BE2C (cell line): ENCODE measurements around the gene YBX3.
A peak's percentile ranks its signal among the peaks of the same experiment; 100 is the strongest.
"Not testable (repeated sequence)": the region's sequence is repeated elsewhere in the genome, so short reads cannot be mapped to it uniquely, and the experiment has no call there.

Experiments
- DNase-seq: peaks from one replicate; pipeline ENCODE4 v3.0.0-alpha.2; 2020
- H3K27me3 ChIP-seq: fragments of 250-450 bp; sonication (Bioruptor Pico); 2 replicates; pipeline ENCODE4 v1.5.1; 2020; ENCODE audit warnings: mild to moderate bottlenecking
- H3K36me3 ChIP-seq: fragments of 250-450 bp; sonication (Bioruptor Pico); 2 replicates; pipeline ENCODE4 v1.5.1; 2020; ENCODE audit warnings: mild to moderate bottlenecking
- H3K4me1 ChIP-seq: fragments of 250-450 bp; sonication (Bioruptor Pico); 2 replicates; pipeline ENCODE4 v1.5.1; 2020
- H3K4me3 ChIP-seq: 2 replicates; pipeline ENCODE4 v1.5.1; 2011; ENCODE audit warnings: low read depth, low read length
- H3K9me3 ChIP-seq: fragments of 250-450 bp; sonication (Bioruptor Pico); 2 replicates; pipeline ENCODE4 v1.5.1; 2020
- TF ChIP-seq, protein P1 (sequence below): IDR thresholded peaks from 2 replicates; pipeline ENCODE4 v1.5.1; 2012; ENCODE audit warnings: mild to moderate bottlenecking, low read depth, low read length

YBX3 gene

DNA sequence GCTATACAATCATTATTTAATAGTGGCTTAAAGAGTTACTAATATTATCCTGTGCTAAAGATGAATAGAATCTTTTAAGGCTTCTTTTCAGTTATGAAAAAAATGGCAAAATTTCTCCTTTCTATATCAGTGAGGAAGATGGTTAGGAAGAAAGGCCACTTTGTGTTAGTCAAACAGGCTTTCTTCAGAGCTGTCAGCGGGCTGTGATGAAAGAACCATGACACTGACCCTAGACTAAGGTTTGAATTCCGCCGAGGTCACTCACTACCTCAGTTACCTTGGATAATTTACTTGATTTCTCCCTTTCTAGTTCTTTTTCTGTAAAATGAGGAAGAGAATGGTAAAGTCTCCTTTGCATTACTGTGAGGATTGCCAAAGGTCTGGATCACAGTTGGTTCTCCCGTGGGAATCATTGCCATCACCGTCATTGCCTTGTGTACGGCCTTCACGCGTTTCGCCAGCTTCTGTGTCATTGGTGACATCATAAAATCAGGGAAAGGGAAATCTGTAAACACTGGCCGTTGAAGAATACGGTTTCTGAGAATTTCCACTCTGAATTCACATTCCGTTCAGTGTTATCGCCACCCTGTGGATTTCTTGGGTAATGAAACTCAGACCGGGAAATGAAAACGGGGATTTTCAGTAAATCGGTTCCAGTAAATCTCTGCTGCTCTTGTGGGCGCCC, 26.7 kb upstream of the YBX3 start:
- peak; percentile 60 for DNase-seq
- peaks cover 19% of the 10 kb centered on the region for H3K27me3 ChIP-seq
- TF ChIP-seq, protein P1, sequence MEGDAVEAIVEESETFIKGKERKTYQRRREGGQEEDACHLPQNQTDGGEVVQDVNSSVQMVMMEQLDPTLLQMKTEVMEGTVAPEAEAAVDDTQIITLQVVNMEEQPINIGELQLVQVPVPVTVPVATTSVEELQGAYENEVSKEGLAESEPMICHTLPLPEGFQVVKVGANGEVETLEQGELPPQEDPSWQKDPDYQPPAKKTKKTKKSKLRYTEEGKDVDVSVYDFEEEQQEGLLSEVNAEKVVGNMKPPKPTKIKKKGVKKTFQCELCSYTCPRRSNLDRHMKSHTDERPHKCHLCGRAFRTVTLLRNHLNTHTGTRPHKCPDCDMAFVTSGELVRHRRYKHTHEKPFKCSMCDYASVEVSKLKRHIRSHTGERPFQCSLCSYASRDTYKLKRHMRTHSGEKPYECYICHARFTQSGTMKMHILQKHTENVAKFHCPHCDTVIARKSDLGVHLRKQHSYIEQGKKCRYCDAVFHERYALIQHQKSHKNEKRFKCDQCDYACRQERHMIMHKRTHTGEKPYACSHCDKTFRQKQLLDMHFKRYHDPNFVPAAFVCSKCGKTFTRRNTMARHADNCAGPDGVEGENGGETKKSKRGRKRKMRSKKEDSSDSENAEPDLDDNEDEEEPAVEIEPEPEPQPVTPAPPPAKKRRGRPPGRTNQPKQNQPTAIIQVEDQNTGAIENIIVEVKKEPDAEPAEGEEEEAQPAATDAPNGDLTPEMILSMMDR = peak; percentile 94
- H3K9me3 ChIP-seq = no peaks in the 10 kb centered on the region
- H3K36me3 ChIP-seq = no peaks in the 10 kb centered on the region
- H3K4me1 ChIP-seq = no peaks in the 10 kb centered on the region
- H3K4me3 ChIP-seq = peak overlapping the region; percentile 15

DNA sequence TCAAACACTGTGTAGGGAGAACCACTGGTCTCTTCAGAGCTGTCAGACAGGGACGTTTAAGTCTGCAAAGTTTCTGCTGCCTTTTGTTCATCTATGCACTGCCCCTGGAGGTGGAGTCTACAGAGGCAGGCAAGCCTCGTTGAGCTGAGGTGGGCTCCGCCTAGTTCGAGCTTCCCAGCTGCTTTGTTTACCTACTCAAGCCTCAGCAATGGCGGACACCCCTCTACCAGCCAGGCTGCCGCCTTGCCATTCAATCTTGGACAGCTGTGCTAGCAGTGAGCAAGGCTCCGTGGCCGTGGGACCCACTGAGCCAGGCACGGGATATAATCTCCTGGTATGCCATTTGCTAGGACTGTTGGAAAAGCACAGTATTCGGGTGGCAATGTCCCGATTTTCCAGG, 24.6 kb upstream of the YBX3 start:
- DNase-seq = no peak

DNA sequence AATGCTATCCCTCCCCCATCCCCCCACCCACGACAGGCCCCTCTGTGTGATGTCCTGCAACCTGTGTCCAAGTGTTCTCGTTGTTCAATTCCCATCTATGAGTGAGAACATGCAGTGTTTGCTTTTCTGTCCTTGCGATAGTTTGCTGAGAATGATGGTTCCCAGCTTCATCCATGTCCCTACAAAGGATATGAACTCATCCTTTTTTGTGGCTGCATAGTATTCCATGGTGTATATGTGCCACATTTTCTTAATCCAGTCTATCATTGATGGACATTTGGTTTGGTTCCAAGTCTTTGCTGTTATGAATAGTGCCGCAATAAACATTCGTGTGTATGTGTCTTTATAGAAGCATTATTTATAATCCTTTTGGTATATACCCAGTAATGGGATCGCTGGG, 20.3 kb upstream of the YBX3 start:
- H3K4me1 ChIP-seq, H3K9me3 ChIP-seq, H3K4me3 ChIP-seq: not testable (repeated sequence)

More for the DNA sequence above, 24.6 kb upstream of the YBX3 start:
- TF ChIP-seq, protein P1 = no peak
- Histone ChIP-seq H3K36me3 (no peaks in the 10 kb centered on the region), H3K4me3 (no peak overlapping the region), H3K27me3 (peaks cover 19% of the 10 kb centered on the region), H3K4me1 (no peaks in the 10 kb centered on the region), H3K9me3 (no peaks in the 10 kb centered on the region)

DNA sequence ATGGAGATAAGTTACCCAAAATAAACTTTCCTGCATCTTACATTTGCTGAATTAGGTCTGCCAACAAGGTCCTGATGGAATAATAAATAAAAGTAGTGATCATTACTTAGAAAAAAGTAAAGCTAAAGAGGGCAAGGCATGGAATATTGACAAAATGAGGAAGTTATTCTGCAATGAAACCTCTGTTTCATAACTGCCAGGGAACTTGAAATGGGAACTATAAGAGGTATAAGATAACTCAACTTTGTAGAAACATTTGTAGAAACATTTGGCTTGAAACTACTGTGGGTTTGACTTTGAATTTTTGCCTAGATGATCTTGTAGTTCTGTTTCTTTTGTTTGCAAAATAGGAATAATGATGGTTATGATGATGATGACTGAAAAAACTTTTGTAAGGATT, 18.7 kb upstream of the YBX3 start:
- no peaks in the 10 kb centered on the region for H3K9me3 ChIP-seq
- H3K27me3 ChIP-seq = no peaks in the 10 kb centered on the region
- TF ChIP-seq, protein P1 = no peak
- H3K36me3 ChIP-seq = no peaks in the 10 kb centered on the region
- DNase-seq = no peak
- no peaks in the 10 kb centered on the region for H3K4me1 ChIP-seq
- H3K4me3 ChIP-seq = no peak overlapping the region

More for the DNA sequence above, 20.3 kb upstream of the YBX3 start:
- not testable (repeated sequence) for H3K36me3 ChIP-seq, DNase-seq
- peaks cover 11% of the 10 kb centered on the region for H3K27me3 ChIP-seq

DNA sequence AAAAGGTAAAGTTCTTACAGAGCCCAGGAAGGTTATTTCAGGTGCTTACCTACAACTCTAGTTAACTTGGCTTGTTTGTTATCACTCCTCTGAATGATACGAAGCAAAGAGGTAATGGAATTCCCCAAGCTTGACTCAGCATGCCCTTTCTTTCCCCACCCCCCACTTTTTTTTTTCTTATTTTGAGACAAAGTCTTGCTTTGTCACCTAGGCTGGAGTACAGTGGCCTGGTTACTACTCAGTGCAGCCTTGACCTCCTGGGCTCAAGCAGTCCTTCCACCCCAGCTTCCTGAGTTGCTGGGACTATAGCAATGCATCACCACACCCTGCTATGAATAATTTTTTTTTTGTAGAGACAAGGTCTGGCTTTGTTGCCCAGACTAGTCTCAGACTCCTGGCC, 17.1 kb upstream of the YBX3 start:
- DNase-seq = no peak
- H3K4me1 ChIP-seq = no peaks in the 10 kb centered on the region
- H3K9me3 ChIP-seq = no peaks in the 10 kb centered on the region
- H3K27me3 ChIP-seq = no peaks in the 10 kb centered on the region; the same call in 1 of the 2 replicates
- H3K36me3 ChIP-seq = no peaks in the 10 kb centered on the region
- TF ChIP-seq, protein P1 = no peak
- H3K4me3 ChIP-seq = no peak overlapping the region

DNA sequence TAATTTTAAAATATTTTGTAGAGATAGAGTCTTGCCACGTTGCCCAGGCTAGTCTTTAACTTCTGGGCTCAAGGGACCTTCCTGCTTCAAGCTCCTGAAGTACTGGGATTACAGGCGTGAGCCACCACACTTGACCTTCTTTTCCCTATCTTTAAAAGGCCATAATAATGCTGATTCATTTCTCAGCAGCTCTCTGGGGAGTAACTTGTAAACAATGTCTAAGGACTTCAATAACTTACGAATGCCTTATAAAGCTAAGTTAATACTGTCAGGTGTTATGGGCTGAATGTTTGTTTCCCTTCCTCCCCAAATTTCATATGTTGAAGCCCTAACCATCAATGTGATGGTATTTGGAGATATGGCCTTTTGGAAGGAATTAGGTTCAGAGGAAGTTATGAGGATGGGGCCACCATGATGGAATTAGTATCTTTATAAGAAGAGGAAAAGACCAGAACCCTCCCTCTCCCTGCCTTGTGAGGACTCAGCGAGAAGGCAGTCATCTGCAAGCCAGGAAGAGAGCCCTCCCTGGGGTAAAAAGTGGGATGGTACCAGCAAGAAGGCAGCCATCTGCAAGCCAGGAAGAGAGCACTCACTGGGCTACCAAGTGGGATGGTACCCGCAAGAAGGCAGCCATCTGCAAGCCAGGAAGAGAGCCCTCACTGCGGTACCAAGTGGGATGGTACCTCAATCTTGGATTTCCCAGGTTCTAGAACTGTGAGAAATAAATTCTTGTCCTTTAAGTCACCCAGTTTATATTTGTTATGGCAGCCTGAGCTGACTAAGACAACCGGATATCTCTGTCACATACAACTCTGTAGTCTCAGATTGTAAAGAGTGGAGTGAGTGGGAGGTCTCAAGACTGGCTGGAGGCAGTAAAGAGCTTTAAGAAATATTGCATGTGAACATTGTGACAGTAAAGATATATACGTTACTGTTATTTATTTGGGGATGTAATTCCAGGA, 16.3 kb upstream of the YBX3 start:
- H3K4me3 ChIP-seq = no peak overlapping the region
- no peak for DNase-seq
- peaks cover 3% of the 10 kb centered on the region for H3K27me3 ChIP-seq
- no peaks in the 10 kb centered on the region for H3K9me3 ChIP-seq
- no peaks in the 10 kb centered on the region for H3K36me3 ChIP-seq
- H3K4me1 ChIP-seq = no peaks in the 10 kb centered on the region
- TF ChIP-seq, protein P1 = no peak
